ENCODE results near the gene LYST. TPM values are rescaled to one million over a fixed set of nuclear protein-coding genes. Genes with fewer than 3 reads are reported as not detected.

The LYST gene
- total and polyA plus RNA-seq, 8 donors, result 1.7 to 95.6 (median 17.9) TPM

DNA sequence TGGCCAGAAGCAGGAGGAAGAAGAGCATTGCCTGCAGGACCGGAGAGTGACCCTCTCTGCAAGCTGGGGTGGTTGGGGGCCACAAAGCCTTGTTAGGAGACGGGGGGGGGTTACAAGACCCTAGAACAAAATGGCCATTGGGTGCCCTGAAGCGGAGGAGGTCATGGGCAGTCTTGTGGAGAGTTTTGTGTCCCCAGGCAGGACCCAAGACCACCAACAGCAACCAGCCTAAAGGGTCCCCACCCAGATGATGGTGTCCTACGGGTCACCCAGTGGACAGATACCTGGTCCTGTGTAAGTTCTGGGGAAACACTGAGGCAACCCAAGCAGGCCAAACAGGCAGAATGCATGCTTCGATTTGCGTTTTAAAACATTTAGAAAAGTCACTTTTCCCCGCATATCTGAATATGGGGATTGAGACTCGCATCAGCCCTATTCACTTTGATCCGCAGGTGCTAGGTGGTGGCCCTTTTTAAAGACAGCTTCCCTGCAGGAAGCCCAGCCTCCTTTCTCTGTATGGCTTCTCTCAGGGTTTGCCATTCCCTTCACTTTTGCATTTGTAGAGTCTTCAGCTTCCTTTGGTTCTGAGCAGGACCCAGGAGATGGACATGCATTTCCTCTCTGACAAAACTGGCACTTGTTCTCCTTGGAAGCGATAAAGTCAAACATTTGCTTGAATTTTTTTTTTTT lies 238.2 kb downstream of the LYST start:
- no peaks in the 10 kb centered on the region for H3K9me3 ChIP-seq
- no peaks in the 10 kb centered on the region for H3K36me3 ChIP-seq
- intact Hi-C loops (cut with DNase I; ENCODE audit: low total_unique reads), result no loop called here
- H3K27ac ChIP-seq, result no peak overlapping the region
- peaks cover 0 to 4% (median 0%) of the 10 kb centered on the region in 3 donors for H3K27me3 ChIP-seq
- no peak for DNase-seq
- WGBS, 5 donors, result 84 to 94% (median 90%) methylated on average over 10 of the region's 10 CpGs
- TF ChIP-seq EP300 (IDR thresholded peaks at IDR 0.05) (no peak), POLR2A (IDR thresholded peaks at IDR 0.05) (no peak), CTCF (IDR thresholded peaks at IDR 0.05) (no peak), POLR2AphosphoS5 (IDR thresholded peaks at IDR 0.05) (no peak)
- no peaks in the 10 kb centered on the region for H3K4me1 ChIP-seq
- H3K4me3 ChIP-seq, result no peak overlapping the region

DNA sequence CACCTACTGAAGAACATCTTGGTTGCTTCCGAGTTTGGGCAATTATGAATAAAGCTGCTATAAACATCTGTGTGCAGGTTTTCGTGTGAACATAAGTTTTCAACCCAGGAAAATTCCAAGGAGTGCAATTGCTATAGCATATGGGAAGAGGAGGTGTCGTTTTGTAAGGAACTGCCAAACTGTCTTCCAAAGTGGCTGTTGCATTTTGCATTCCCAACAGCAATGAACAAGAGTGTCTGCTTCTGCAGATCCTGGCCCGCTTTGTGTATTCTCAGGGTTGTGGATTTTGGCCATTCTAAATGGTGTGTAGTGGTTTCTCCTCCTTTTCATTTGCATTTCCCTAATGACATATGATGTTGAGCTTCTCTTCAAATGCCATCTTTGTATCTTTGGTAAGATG lies 240.9 kb downstream of the LYST start:
- Histone ChIP-seq H3K27ac (no peak overlapping the region), H3K36me3 (no peaks in the 10 kb centered on the region), H3K9me3 (no peaks in the 10 kb centered on the region), H3K4me3 (no peak overlapping the region), H3K27me3 (peaks cover 0 to 17% (median 0%) of the 10 kb centered on the region in 3 donors), H3K4me1 (no peaks in the 10 kb centered on the region)
- intact Hi-C loops (cut with DNase I; ENCODE audit: low total_unique reads), result no loop called here
- TF ChIP-seq POLR2AphosphoS5 (IDR thresholded peaks at IDR 0.05) (no peak), CTCF (IDR thresholded peaks at IDR 0.05) (no peak), EP300 (IDR thresholded peaks at IDR 0.05) (no peak), POLR2A (IDR thresholded peaks at IDR 0.05) (no peak)
- WGBS, 5 donors, result 86 to 97% (median 93%) methylated on average over 4 of the region's 4 CpGs
- DNase-seq, result no peak

GRCh38 chr1:235625340-235625739 lies 241.4 kb downstream of the LYST start:
- Histone ChIP-seq H3K27ac (no peak overlapping the region), H3K4me3 (no peak overlapping the region), H3K36me3 (no peaks in the 10 kb centered on the region), H3K27me3 (peaks cover 0 to 17% (median 0%) of the 10 kb centered on the region in 3 donors), H3K9me3 (no peaks in the 10 kb centered on the region), H3K4me1 (no peaks in the 10 kb centered on the region)
- intact Hi-C loops (cut with DNase I; ENCODE audit: low total_unique reads), result no loop called here
- WGBS, 5 donors, result 81 to 93% (median 88%) methylated on average over 3 of the region's 3 CpGs
- DNase-seq, result no peak
- no peak for TF ChIP-seq EP300 (IDR thresholded peaks at IDR 0.05)
- no peak for TF ChIP-seq POLR2A (IDR thresholded peaks at IDR 0.05)
- TF ChIP-seq POLR2AphosphoS5 (IDR thresholded peaks at IDR 0.05), result no peak
- no peak for TF ChIP-seq CTCF (IDR thresholded peaks at IDR 0.05)

GRCh38 chr1:235624721-235625333 lies 241.9 kb downstream of the LYST start:
- 32 to 42% (median 37%) methylated on average over 8 of the region's 8 CpGs for WGBS, 5 donors
- H3K27ac ChIP-seq, result no peak overlapping the region
- no peaks in the 10 kb centered on the region for H3K9me3 ChIP-seq
- no peak for DNase-seq
- H3K4me3 ChIP-seq, result no peak overlapping the region
- no peak for TF ChIP-seq POLR2A (IDR thresholded peaks at IDR 0.05)
- no peak for TF ChIP-seq CTCF (IDR thresholded peaks at IDR 0.05)
- no peak for TF ChIP-seq POLR2AphosphoS5 (IDR thresholded peaks at IDR 0.05)
- no peak for TF ChIP-seq EP300 (IDR thresholded peaks at IDR 0.05)
- intact Hi-C loops (cut with DNase I; ENCODE audit: low total_unique reads), result no loop called here
- H3K27me3 ChIP-seq, result peaks cover 0 to 17% (median 0%) of the 10 kb centered on the region in 3 donors
- H3K36me3 ChIP-seq, result no peaks in the 10 kb centered on the region
- no peaks in the 10 kb centered on the region for H3K4me1 ChIP-seq

Data from stomach (tissue), 9 donors.